Kasumi-1 (cell line): ENCODE results near the gene NTNG2.
"Not testable (repeated sequence)": the region's sequence is repeated elsewhere in the genome, so short reads cannot be mapped to it uniquely, and the experiment has no call there.

ENCODE experiments used
- DNase-seq, 2 experiments: peaks; one replicate each; lab custom pipeline; 2025; lab: John Stamatoyannopoulos, UW

The NTNG2 gene

GRCh38 chr9:132250324-132251262 is 88.7 kb downstream of the NTNG2 start:
- DNase-seq: no peak

GRCh38 chr9:132260846-132261245 is 99.0 kb downstream of the NTNG2 start:
- no peak for DNase-seq

GRCh38 chr9:132266017-132266416 is 104.2 kb downstream of the NTNG2 start:
- DNase-seq: no peak

- no peak for DNase-seq
These were observed 105.8 kb downstream of the NTNG2 start for GRCh38 chr9:132267660-132268059.

GRCh38 chr9:132268725-132269352 is 107.0 kb downstream of the NTNG2 start:
- peak; percentile 71 to 80 for DNase-seq

- not testable (repeated sequence) for DNase-seq
These were observed 108.1 kb downstream of the NTNG2 start for GRCh38 chr9:132269704-132270516.

GRCh38 chr9:132274861-132275260 is 113.0 kb downstream of the NTNG2 start:
- no peak for DNase-seq

GRCh38 chr9:132283165-132283564 is 121.3 kb downstream of the NTNG2 start:
- DNase-seq: no peak

- DNase-seq: no peak
These were observed 122.0 kb downstream of the NTNG2 start for GRCh38 chr9:132283863-132284262.

- no peak for DNase-seq
These were observed 125.5 kb downstream of the NTNG2 start for GRCh38 chr9:132287256-132287760.

- no peak for DNase-seq
These were observed 126.5 kb downstream of the NTNG2 start for GRCh38 chr9:132288361-132288760.

GRCh38 chr9:132288966-132289365 is 127.1 kb downstream of the NTNG2 start:
- no peak for DNase-seq

- DNase-seq: no peak
These were observed 131.4 kb downstream of the NTNG2 start for GRCh38 chr9:132293145-132293721.
